Stimulated activated effector memory CD8-positive, alpha-beta T cell treated with anti-CD3 and anti-CD28 coated beads, Interleukin-12 subunit alpha, Interleukin-12 subunit beta, amount 100 ng/mL, for 72 hours (primary cell): Measurements from ENCODE around the gene AHCYL2.

Source experiments
- ATAC-seq: fragments of 150-1000 bp; cut with Tn5 transposase; 2 replicates; pipeline ENCODE4 v1.10.0; 2021
- DNase-seq, 2 donors: peaks; one replicate each; pipeline ENCODE4 v3.0.0; 2021 to 2022; ENCODE audit warnings: low spot score in 2 of 2
- H3K27ac Mint-ChIP-seq: one replicate; pipeline ENCODE4 v1.8.0; 2022; ENCODE audit warnings: mild to moderate bottlenecking, mixed read lengths
- H3K36me3 Mint-ChIP-seq: one replicate; pipeline ENCODE4 v1.8.0; 2022; ENCODE audit warnings: mild to moderate bottlenecking, mixed read lengths
- H3K4me1 Mint-ChIP-seq: one replicate; pipeline ENCODE4 v1.8.0; 2022; ENCODE audit warnings: mixed read lengths
- H3K4me3 Mint-ChIP-seq: one replicate; pipeline ENCODE4 v1.8.0; 2022; ENCODE audit warnings: mild to moderate bottlenecking, mixed read lengths
- H3K9me3 Mint-ChIP-seq: one replicate; pipeline ENCODE4 v1.8.0; 2022; ENCODE audit warnings: mixed read lengths

The AHCYL2 gene

GRCh38 chr7:129417073-129417472 is 192.2 kb downstream of the AHCYL2 start:
- Mint-ChIP-seq H3K9me3 (no peaks in the 10 kb centered on the region), H3K27ac (no peak overlapping the region), H3K4me3 (no peak overlapping the region), H3K36me3 (peaks cover 11% of the 10 kb centered on the region), H3K4me1 (no peaks in the 10 kb centered on the region)
- no peak for DNase-seq
- ATAC-seq: no peak

- no peak overlapping the region for H3K27ac Mint-ChIP-seq
- ATAC-seq (no peak), DNase-seq (no peak)
- H3K36me3 Mint-ChIP-seq: peaks cover 14% of the 10 kb centered on the region
- no peaks in the 10 kb centered on the region for H3K9me3 Mint-ChIP-seq
- H3K4me1 Mint-ChIP-seq: no peaks in the 10 kb centered on the region
- H3K4me3 Mint-ChIP-seq: no peak overlapping the region
Measured at GRCh38 chr7:129421717-129422250, 197.0 kb downstream of the AHCYL2 start.

- Mint-ChIP-seq H3K36me3 (peaks cover 16% of the 10 kb centered on the region), H3K4me3 (no peak overlapping the region), H3K27ac (no peak overlapping the region), H3K9me3 (no peaks in the 10 kb centered on the region), H3K4me1 (no peaks in the 10 kb centered on the region)
- ATAC-seq (no peak), DNase-seq (no peak)
Measured at GRCh38 chr7:129422727-129423126, 197.9 kb downstream of the AHCYL2 start.

GRCh38 chr7:129423700-129424410 is 199.0 kb downstream of the AHCYL2 start:
- H3K4me3 Mint-ChIP-seq: no peak overlapping the region
- no peaks in the 10 kb centered on the region for H3K4me1 Mint-ChIP-seq
- H3K36me3 Mint-ChIP-seq: peaks cover 16% of the 10 kb centered on the region
- no peaks in the 10 kb centered on the region for H3K9me3 Mint-ChIP-seq
- DNase-seq: no peak
- H3K27ac Mint-ChIP-seq: no peak overlapping the region
- no peak for ATAC-seq

GRCh38 chr7:129426482-129426881 is 201.7 kb downstream of the AHCYL2 start:
- no peak overlapping the region for H3K4me3 Mint-ChIP-seq
- peaks cover 16% of the 10 kb centered on the region for H3K36me3 Mint-ChIP-seq
- DNase-seq (no peak), ATAC-seq (no peak)
- no peaks in the 10 kb centered on the region for H3K4me1 Mint-ChIP-seq
- no peaks in the 10 kb centered on the region for H3K9me3 Mint-ChIP-seq
- H3K27ac Mint-ChIP-seq: peak overlapping the region; percentile 18

GRCh38 chr7:129427526-129428045 is 202.8 kb downstream of the AHCYL2 start:
- H3K36me3 Mint-ChIP-seq: peaks cover 16% of the 10 kb centered on the region
- peaks cover 2% of the 10 kb centered on the region for H3K4me1 Mint-ChIP-seq
- no peak for ATAC-seq
- H3K4me3 Mint-ChIP-seq: no peak overlapping the region
- no peaks in the 10 kb centered on the region for H3K9me3 Mint-ChIP-seq
- no peak overlapping the region for H3K27ac Mint-ChIP-seq
- no peak for DNase-seq

- H3K36me3 Mint-ChIP-seq: peaks cover 22% of the 10 kb centered on the region
- peak overlapping the region; percentile 93 for H3K4me3 Mint-ChIP-seq
- peaks cover 34% of the 10 kb centered on the region for H3K4me1 Mint-ChIP-seq
- ATAC-seq: no peak
- no peak for DNase-seq
- H3K27ac Mint-ChIP-seq: no peak overlapping the region
- no peaks in the 10 kb centered on the region for H3K9me3 Mint-ChIP-seq
Measured at GRCh38 chr7:129431911-129432643, 207.2 kb downstream of the AHCYL2 start.

GRCh38 chr7:129433847-129434674 is 209.2 kb downstream of the AHCYL2 start, which contains the start of gene STRIP2:
Gene STRIP2 (plus strand): TSS chr7:129434432. CDS start chr7:129434473, 41 bp downstream.
- Mint-ChIP-seq H3K9me3 (no peaks in the 10 kb centered on the region), H3K36me3 (peaks cover 41% of the 10 kb centered on the region), H3K27ac (peak within 1 kb of the TSS; percentile 89), H3K4me1 (peaks cover 41% of the 10 kb centered on the region), H3K4me3 (peak within 1 kb of the TSS; percentile 93)
- ATAC-seq (peak; percentile 89), DNase-seq (peak; percentile 94 to 97)

GRCh38 chr7:129434675-129435318 is 210.0 kb downstream of the AHCYL2 start:
- peak in 1 of 2 donors; percentile 54 for DNase-seq
- H3K9me3 Mint-ChIP-seq: no peaks in the 10 kb centered on the region

GRCh38 chr7:129435414-129435829 is 210.6 kb downstream of the AHCYL2 start:
- Mint-ChIP-seq H3K9me3 (no peaks in the 10 kb centered on the region), H3K4me1 (peaks cover 54% of the 10 kb centered on the region), H3K27ac (peak overlapping the region; percentile 89), H3K4me3 (peak overlapping the region; percentile 93), H3K36me3 (peaks cover 51% of the 10 kb centered on the region)
- ATAC-seq (peak; percentile 38), DNase-seq (no peak)

More at GRCh38 chr7:129434675-129435318, 210.0 kb downstream of the AHCYL2 start:
- Mint-ChIP-seq H3K4me1 (peaks cover 48% of the 10 kb centered on the region), H3K27ac (peak overlapping the region; percentile 89), H3K4me3 (peak overlapping the region; percentile 93), H3K36me3 (peaks cover 45% of the 10 kb centered on the region)
- no peak for ATAC-seq

- ATAC-seq: no peak
- Mint-ChIP-seq H3K27ac (no peak overlapping the region), H3K4me3 (peak overlapping the region; percentile 93)
Measured at GRCh38 chr7:129436335-129436923, 211.6 kb downstream of the AHCYL2 start.

GRCh38 chr7:129437190-129437589 is 212.4 kb downstream of the AHCYL2 start:
- no peaks in the 10 kb centered on the region for H3K9me3 Mint-ChIP-seq
- DNase-seq: no peak
- ATAC-seq: no peak
- peak overlapping the region; percentile 93 for H3K4me3 Mint-ChIP-seq
- H3K27ac Mint-ChIP-seq: no peak overlapping the region
- H3K4me1 Mint-ChIP-seq: peaks cover 58% of the 10 kb centered on the region
- H3K36me3 Mint-ChIP-seq: peaks cover 69% of the 10 kb centered on the region

More at GRCh38 chr7:129436335-129436923, 211.6 kb downstream of the AHCYL2 start:
- Mint-ChIP-seq H3K36me3 (peaks cover 61% of the 10 kb centered on the region), H3K9me3 (no peaks in the 10 kb centered on the region), H3K4me1 (peaks cover 58% of the 10 kb centered on the region)
- no peak for DNase-seq

GRCh38 chr7:129438281-129438838 is 213.5 kb downstream of the AHCYL2 start:
- H3K4me3 Mint-ChIP-seq: peak overlapping the region; percentile 61
- H3K27ac Mint-ChIP-seq: peak overlapping the region; percentile 83
- H3K9me3 Mint-ChIP-seq: no peaks in the 10 kb centered on the region
- peaks cover 78% of the 10 kb centered on the region for H3K36me3 Mint-ChIP-seq
- DNase-seq (no peak), ATAC-seq (no peak)
- peaks cover 48% of the 10 kb centered on the region for H3K4me1 Mint-ChIP-seq
